ENCODE data around the gene EIF5AL1. TPM values are rescaled to one million over a fixed set of nuclear protein-coding genes. Genes with fewer than 3 reads are reported as not detected.
"Not testable (repeated sequence)": the region's sequence is repeated elsewhere in the genome, so short reads cannot be mapped to it uniquely, and the experiment has no call there.

The EIF5AL1 gene
- under 1 TPM; 0.19 to 0.37 TPM for total RNA-seq
- long read RNA-seq, donor 1, partial matches to known transcripts = 0 of 4 reads
- long read RNA-seq, donor 1, other reads (novel, unspliced or antisense) = 0 of 4 reads
- long read RNA-seq, donor 2 = 0 reads

GRCh38 chr10:79511891-79512583 is at the start of gene EIF5AL1:
Gene EIF5AL1 (plus strand): TSS chr10:79512533. CDS start chr10:79512650, 117 bp downstream.
- intact Hi-C loops (cut with DNase I); DNase-seq (ENCODE audit: low spot score): not testable (repeated sequence)

- peak; percentile 82 for DNase-seq (ENCODE audit: low spot score)
- intact Hi-C loops (cut with DNase I) = no loop called here
These were observed 48.5 kb upstream of the EIF5AL1 start for GRCh38 chr10:79463578-79464496.

DNA sequence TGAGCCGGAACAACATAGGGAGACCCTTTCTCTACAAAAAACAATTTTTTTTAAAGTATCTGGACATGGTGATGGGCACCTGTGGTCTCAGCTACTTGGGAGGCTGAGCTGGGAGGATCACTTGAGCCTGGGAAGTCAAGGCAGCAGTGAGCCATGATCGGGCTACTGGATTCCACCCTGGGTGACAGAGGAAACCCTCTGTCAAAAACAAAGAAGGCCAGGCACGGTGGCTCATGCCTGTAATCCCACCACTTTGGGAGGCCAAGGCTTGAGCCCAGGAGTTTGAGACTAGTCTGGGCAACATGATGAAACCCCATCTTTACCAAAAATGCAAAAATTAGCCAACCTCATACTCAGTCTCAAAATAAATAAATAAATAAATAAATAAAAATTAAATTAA is 47.0 kb upstream of the EIF5AL1 start:
- intact Hi-C loops (cut with DNase I) = no loop called here
- DNase-seq (ENCODE audit: low spot score) = no peak

GRCh38 chr10:79468015-79468560 is 44.2 kb upstream of the EIF5AL1 start:
- no peak for DNase-seq (ENCODE audit: low spot score)
- intact Hi-C loops (cut with DNase I) = no loop called here

DNA sequence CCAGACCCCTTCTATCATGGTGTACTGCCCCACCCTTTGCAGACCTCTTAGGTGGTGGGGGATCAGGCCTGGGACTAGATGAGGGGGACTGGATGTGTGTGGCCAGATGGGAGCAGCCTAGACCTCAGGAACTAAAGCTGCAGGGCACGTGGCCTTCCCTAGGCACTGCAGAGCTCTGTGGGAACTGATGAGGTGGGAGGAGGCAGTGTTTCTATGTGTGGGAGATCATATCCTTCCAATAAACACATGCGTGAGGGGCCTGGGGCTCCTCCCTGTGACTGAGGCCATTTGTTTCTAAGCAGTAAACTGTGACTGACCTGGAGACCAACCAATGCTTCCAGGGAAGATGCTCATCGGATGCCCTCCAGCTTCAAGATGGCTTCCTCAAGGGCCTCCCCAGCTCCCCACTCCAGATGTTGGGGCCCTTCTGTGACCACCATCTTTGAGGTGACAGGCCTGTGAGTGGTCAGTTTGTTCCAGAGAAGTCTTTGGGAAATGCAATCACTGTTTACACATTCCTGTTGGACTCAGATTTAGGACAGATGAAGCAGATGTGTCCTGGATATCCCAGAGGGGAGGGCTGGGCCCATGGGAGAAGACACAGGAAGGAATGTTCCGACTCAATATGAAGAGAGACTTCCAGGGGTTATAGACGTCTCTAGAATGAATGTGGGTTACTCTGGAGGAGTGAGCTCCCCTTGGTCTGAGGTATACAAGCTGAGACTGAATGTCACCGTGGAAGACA is 43.3 kb upstream of the EIF5AL1 start:
- intact Hi-C loops (cut with DNase I) = no loop called here
- no peak for DNase-seq (ENCODE audit: low spot score)

GRCh38 chr10:79470096-79470495 is 42.2 kb upstream of the EIF5AL1 start:
- intact Hi-C loops (cut with DNase I) = no loop called here
- no peak for DNase-seq (ENCODE audit: low spot score)

- DNase-seq (ENCODE audit: low spot score) = no peak
- intact Hi-C loops (cut with DNase I) = no loop called here
These were observed 40.6 kb upstream of the EIF5AL1 start for GRCh38 chr10:79471776-79472175.

DNA sequence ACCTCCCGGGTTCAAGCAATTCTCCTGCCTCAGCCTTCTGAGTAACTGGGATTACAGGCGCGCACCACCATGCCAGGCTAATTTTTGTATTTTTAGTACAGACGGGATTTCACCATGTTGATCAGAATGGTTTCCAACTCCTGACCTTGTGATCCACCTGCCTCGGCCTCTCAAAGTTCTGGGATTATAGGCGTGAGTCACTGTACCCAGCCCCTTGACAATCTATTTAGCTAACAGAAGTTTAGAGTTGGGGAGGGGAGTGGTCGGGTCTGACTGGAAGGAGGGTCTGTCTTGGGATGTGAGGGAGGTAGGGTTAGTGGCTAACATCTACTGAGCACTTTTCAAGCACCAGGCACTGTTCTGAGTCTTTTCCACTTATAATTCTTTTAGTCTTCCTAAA is 39.9 kb upstream of the EIF5AL1 start:
- DNase-seq (ENCODE audit: low spot score) = no peak

DNA sequence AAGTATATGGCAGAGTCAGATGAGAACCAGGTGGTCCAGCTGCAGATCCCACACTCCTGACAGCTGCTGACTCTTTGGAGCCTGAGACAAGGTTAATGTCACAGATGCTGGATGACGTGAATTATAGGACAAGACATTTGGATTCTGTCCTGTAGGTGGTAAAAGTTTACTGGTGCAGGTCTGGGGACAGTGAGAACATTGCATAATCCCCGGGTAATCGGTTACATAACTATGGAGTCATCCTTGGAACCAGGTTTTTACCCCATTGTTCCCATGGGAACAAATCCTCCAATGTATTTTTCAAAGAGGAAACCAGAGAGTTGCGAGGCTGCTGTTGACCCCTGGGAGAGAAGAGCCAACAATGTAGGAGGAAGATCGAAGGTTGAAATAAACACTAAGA is 39.4 kb upstream of the EIF5AL1 start:
- intact Hi-C loops (cut with DNase I) = no loop called here
- no peak for DNase-seq (ENCODE audit: low spot score)

More for the DNA sequence above, 39.9 kb upstream of the EIF5AL1 start:
- intact Hi-C loops (cut with DNase I) = no loop called here

GRCh38 chr10:79473496-79474095 is 38.7 kb upstream of the EIF5AL1 start:
- DNase-seq (ENCODE audit: low spot score) = no peak
- intact Hi-C loops (cut with DNase I) = no loop called here

GRCh38 chr10:79475119-79475653 is 37.1 kb upstream of the EIF5AL1 start:
- DNase-seq (ENCODE audit: low spot score) = no peak
- intact Hi-C loops (cut with DNase I) = no loop called here

DNA sequence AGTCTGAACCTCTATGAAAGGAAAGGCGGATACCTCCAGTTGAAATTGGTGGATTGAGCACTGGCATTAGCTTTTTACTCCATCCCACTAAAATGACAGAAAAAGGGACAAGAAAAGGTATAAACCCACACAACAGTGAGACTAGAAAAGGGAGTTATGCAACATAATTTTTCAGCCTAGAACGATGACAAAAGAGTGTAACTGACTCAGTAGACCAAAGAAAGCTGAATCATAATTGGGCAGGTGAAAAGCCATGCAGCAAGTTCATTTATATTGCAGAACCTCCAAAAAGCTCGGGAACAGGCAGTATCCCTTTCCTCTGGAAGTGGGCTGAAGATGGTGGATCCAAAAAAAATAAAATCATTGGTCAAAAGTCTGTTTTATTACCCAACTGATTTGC is 36.5 kb upstream of the EIF5AL1 start:
- no peak for DNase-seq (ENCODE audit: low spot score)
- intact Hi-C loops (cut with DNase I) = no loop called here

DNA sequence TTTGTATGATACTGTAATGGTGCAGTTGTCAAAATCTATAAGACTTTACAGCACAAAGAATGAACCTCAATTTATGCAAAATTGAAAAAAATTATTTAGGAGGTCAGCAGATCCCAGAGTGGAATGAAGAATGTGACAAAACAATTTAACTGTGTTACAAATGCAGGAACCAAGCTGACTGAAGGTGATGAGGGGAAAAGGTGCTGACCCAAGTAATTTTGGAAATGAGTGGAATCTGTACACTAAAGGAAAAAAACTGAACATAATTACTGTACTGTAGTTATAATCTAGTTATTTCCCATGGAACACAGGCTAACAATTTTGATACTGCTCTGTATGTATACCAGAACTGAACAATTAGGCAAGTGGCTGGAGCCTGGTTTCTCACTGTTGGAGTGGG is 35.7 kb upstream of the EIF5AL1 start:
- intact Hi-C loops (cut with DNase I) = no loop called here
- no peak for DNase-seq (ENCODE audit: low spot score)

DNA sequence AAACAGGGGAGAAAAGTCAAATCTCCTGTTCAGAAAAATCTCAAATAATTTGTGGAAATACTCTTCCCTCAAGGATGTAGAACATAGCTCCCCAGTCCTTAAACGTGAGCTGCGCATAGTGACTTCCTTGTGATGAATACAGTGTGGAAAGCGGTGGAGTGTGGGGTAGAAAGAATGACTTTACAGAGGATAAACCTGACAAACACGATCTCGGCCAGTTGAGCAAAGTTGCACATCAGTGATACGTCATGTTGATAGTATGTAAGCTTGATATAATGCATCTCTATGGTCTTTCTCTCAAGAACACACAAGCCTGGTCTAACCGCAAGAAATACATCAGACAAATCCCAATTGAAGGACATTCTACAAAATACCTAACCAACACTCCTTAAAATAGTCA is 34.9 kb upstream of the EIF5AL1 start:
- intact Hi-C loops (cut with DNase I) = no loop called here
- DNase-seq (ENCODE audit: low spot score) = no peak

DNA sequence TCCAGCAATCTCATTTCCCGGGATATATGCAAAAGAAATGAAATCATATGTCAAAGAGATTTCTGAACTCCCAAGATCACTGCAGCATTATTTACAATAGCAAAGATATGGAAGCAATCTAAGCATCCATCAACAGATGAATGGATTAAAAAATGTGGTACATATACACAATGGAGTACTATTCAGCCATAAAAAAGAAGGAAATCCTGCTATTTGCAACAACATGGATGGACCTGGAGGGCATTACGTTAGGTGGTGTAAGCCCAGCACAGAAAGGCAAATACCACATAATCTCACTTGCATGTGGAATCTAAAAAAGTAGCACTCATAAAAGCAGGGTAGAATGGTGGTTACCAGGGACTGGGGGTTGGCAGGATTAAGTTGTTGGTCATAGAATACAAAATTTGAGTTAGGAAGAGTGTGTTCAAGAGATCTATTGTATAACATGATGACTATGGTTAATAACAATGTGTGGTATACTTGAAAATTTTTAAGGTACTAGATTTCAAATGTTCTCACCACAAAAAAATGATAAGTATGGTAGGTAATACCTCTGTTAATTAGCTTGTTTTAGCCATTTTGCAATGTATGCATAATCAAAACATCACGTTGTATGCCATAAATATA is 32.9 kb upstream of the EIF5AL1 start:
- intact Hi-C loops (cut with DNase I) = no loop called here
- no peak for DNase-seq (ENCODE audit: low spot score)

- no peak for DNase-seq (ENCODE audit: low spot score)
These were observed 30.0 kb upstream of the EIF5AL1 start for GRCh38 chr10:79482304-79482703.

GRCh38 chr10:79482741-79483140 is 29.6 kb upstream of the EIF5AL1 start:
- DNase-seq (ENCODE audit: low spot score) = peak; percentile 11
- intact Hi-C loops (cut with DNase I) = no loop called here

More at GRCh38 chr10:79482304-79482703, 30.0 kb upstream of the EIF5AL1 start:
- intact Hi-C loops (cut with DNase I) = no loop called here

GRCh38 chr10:79483299-79483698 is 29.0 kb upstream of the EIF5AL1 start:
- no peak for DNase-seq (ENCODE audit: low spot score)
- intact Hi-C loops (cut with DNase I) = no loop called here

Measured in posterior vena cava (tissue), 2 donors.